Lung (tissue), 12 donors: ENCODE data around the gene SCN5A. TPM values are rescaled to one million over a fixed set of nuclear protein-coding genes. Genes with fewer than 3 reads are reported as not detected.

ENCODE experiments used
- ATAC-seq: fragments of 200-7000 bp; cut with Tn5 transposase; one replicate; pipeline ENCODE4 v1.9.1; 2020; ENCODE audit warnings: moderate number of reproducible peaks; ENCODE audit not compliant: insufficient read depth, low FRiP score
- DNase-seq, 3 donors: peaks; one replicate each; pipeline ENCODE4 v3.0.0-alpha.2; 2013 to 2017
- H3K27ac ChIP-seq, 2 donors: one replicate each; pipeline ENCODE4 v1.5.1; 2013; ENCODE audit warnings: mild to moderate bottlenecking in 2 of 2, moderate library complexity in 2 of 2, control low read depth in 1 of 2, inconsistent platforms in 1 of 2, low read depth in 1 of 2, low read length in 1 of 2
- H3K27me3 ChIP-seq, 3 donors: one replicate each; pipeline ENCODE4 v1.5.1; 2013; ENCODE audit warnings: low read length in 2 of 3; ENCODE audit not compliant: control insufficient read depth in 3 of 3, insufficient read depth in 3 of 3
- H3K36me3 ChIP-seq, 4 donors: one replicate each; pipeline ENCODE4 v1.5.1; 2013; ENCODE audit warnings: low read length in 4 of 4, mild to moderate bottlenecking in 1 of 4, moderate library complexity in 1 of 4; ENCODE audit not compliant: control insufficient read depth in 4 of 4, insufficient read depth in 4 of 4
- H3K4me1 ChIP-seq, 5 donors: one replicate each; pipeline ENCODE4 v1.5.1; 2013; ENCODE audit warnings: low read length in 5 of 5, mild to moderate bottlenecking in 2 of 5, moderate library complexity in 1 of 5; ENCODE audit not compliant: control insufficient read depth in 5 of 5, insufficient read depth in 5 of 5
- H3K4me3 ChIP-seq: one replicate; pipeline ENCODE4 v1.5.1; 2013; ENCODE audit warnings: mild to moderate bottlenecking, control low read depth, moderate library complexity
- H3K9ac ChIP-seq, 2 donors: one replicate each; pipeline ENCODE4 v1.5.1; 2013; ENCODE audit warnings: low read length in 2 of 2, control low read depth in 1 of 2; ENCODE audit not compliant: insufficient read depth in 1 of 2
- H3K9me3 ChIP-seq, 4 donors: one replicate each; pipeline ENCODE4 v1.5.1; 2013; ENCODE audit warnings: low read length in 3 of 4, mild to moderate bottlenecking in 1 of 4, moderate library complexity in 1 of 4; ENCODE audit not compliant: control insufficient read depth in 4 of 4, insufficient read depth in 3 of 4
- whole genome bisulfite sequencing, 2 donors: extraction: QIAGEN DNeasy Blood & Tissue Kit; methylation state at CpG; one replicate each; pipeline ENCODE4 v1.1.7; 2013; 5-methylcytosine and 5-hydroxymethylcytosine counted together
- polyA plus RNA-seq, 2 donors: library from polyadenylated mRNA; stranded (reverse); fragments of 200-250 nt; gene quantifications; one replicate each; pipeline ENCODE4 v1.2.1, GENCODE V29; 2013
- total RNA-seq, 2 donors: library from RNA; depleted of rRNA in 1 of 2; stranded (reverse); fragments of >200 nt in 1 of 2; gene quantifications; one replicate each; pipeline ENCODE4 v1.2.1, GENCODE V29; 2014 to 2021
- TF ChIP-seq, protein P1 (sequence below): IDR thresholded peaks from 2 replicates; pipeline ENCODE4 v1.5.1; 2012; ENCODE audit warnings: mild to moderate bottlenecking; ENCODE audit errors: control extremely low read depth, extremely low read depth
- donor health status: control.
- donor health status: control.
- donor health status: Bipolar disorder and iron deficiency.
- donor health status: healthy.
- donor health status: DM: yes; HTN: yes; CAD: no.

Gene SCN5A
- total and polyA plus RNA-seq, 4 donors = 0.02 to 2.5 (median 0.37) TPM

DNA sequence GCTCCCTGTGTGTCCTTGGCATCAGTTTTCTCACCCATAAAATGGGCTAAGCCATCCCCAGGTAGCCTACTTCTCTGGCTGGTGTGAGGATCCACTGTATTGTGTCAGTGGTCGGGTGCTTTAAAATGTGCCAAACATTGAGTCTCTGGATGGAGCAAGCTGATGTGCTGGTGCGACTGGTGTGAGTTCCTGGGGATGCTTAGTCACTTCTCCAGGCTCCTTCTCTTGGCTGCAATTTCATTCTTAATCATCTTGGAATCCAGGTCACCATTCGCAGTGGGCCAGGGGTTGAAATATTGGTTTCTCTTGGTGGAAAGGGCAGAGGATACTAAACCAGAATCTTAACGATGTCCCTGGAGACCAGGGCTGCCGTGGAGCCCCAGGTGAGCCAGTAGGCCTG lies 29.3 kb downstream of the SCN5A start:
- DNase-seq (no peak), ATAC-seq (no peak)
- Histone ChIP-seq H3K4me3 (no peak overlapping the region), H3K9ac (no peak overlapping the region), H3K27ac (no peak overlapping the region), H3K36me3 (no peaks in the 10 kb centered on the region), H3K9me3 (no peaks in the 10 kb centered on the region), H3K4me1 (peaks cover 0 to 3% (median 0%) of the 10 kb centered on the region in 5 donors), H3K27me3 (no peaks in the 10 kb centered on the region)
- TF ChIP-seq, protein P1, sequence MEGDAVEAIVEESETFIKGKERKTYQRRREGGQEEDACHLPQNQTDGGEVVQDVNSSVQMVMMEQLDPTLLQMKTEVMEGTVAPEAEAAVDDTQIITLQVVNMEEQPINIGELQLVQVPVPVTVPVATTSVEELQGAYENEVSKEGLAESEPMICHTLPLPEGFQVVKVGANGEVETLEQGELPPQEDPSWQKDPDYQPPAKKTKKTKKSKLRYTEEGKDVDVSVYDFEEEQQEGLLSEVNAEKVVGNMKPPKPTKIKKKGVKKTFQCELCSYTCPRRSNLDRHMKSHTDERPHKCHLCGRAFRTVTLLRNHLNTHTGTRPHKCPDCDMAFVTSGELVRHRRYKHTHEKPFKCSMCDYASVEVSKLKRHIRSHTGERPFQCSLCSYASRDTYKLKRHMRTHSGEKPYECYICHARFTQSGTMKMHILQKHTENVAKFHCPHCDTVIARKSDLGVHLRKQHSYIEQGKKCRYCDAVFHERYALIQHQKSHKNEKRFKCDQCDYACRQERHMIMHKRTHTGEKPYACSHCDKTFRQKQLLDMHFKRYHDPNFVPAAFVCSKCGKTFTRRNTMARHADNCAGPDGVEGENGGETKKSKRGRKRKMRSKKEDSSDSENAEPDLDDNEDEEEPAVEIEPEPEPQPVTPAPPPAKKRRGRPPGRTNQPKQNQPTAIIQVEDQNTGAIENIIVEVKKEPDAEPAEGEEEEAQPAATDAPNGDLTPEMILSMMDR = no peak
- 90 to 94% methylated on average over 5 of the region's 5 CpGs for WGBS, 2 donors

DNA sequence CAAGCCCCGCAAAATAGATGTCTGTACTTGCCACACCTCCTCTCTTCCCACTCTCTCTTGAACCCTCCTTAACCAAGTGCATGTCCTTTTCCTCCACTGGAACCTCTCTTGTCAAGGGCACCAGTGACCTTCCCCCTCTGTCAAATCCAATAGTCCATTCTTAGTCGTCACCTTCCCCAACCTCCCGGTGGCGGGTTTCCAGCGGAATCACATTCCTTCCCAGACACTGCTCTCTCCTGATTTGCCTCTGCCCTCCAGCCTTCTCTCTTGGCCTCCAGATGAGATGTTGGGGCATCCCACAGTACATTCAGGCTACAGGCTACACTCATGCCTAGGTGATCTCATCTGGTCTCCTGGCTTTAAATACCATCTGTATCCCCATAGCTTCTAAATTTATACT lies 31.1 kb downstream of the SCN5A start:
- no peak for ATAC-seq
- WGBS, 2 donors = 87 to 94% methylated on average over 5 of the region's 5 CpGs

DNA sequence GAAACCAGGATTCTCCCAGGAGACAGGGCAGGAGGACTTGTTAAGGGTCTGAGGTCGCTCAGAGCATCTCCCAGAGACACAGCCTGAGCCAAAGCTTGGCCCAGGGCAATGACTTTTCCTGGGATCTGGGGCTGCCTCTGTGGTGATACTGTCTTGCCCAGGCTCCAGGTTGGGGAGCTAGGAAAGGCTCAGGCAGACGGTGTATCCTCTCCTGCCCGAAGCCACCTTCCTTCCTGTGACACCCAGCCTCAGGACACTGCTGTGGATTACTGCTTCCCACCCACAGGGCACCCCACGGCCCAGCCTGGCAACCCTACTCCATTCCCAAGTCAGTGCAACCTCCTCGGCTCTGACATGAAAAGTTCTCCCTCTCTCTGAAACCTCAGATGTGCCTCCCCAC lies 31.9 kb downstream of the SCN5A start:
- WGBS, 2 donors = 64 to 73% methylated on average over 5 of the region's 5 CpGs
- TF ChIP-seq, protein P1 = no peak
- ATAC-seq = no peak

More for the DNA sequence above, 31.1 kb downstream of the SCN5A start:
- no peak for DNase-seq
- Histone ChIP-seq H3K27me3 (no peaks in the 10 kb centered on the region), H3K9ac (no peak overlapping the region), H3K9me3 (no peaks in the 10 kb centered on the region), H3K4me1 (peaks cover 0 to 3% (median 0%) of the 10 kb centered on the region in 5 donors), H3K27ac (peak overlapping the region in 1 of 2 donors; percentile 31), H3K4me3 (no peak overlapping the region), H3K36me3 (no peaks in the 10 kb centered on the region)
- TF ChIP-seq, protein P1 = no peak

DNA sequence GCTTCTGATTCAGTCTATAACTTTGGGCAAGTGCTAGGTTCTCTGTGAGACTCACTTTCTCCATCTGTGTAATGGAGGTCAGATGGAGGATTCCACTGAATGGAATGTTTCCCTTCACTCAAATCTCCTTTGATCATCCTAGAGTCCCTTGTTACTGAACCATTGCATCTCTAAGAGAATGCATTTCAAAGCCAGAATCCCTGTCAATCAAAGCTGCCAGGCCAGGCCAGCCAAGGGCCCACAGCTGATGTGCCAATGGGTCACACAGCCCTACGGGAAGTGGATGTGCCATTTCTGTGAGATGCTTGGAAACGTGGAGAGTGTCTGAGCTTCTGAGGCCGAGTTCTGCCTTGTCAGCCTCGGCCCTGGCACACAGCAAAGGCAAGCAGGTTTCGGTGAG lies 32.4 kb downstream of the SCN5A start:
- no peaks in the 10 kb centered on the region for H3K36me3 ChIP-seq
- 75 to 84% methylated on average over 5 of the region's 5 CpGs for WGBS, 2 donors
- ATAC-seq (no peak), DNase-seq (no peak)
- peak overlapping the region in 1 of 2 donors; percentile 71 for H3K27ac ChIP-seq
- H3K4me1 ChIP-seq = peaks cover 0 to 3% (median 0%) of the 10 kb centered on the region in 5 donors
- no peaks in the 10 kb centered on the region for H3K27me3 ChIP-seq
- no peak overlapping the region for H3K4me3 ChIP-seq
- H3K9ac ChIP-seq = no peak overlapping the region
- TF ChIP-seq, protein P1 = no peak
- no peaks in the 10 kb centered on the region for H3K9me3 ChIP-seq

More for the DNA sequence above, 31.9 kb downstream of the SCN5A start:
- Histone ChIP-seq H3K9ac (no peak overlapping the region), H3K4me1 (peaks cover 0 to 3% (median 0%) of the 10 kb centered on the region in 5 donors), H3K27me3 (no peaks in the 10 kb centered on the region), H3K36me3 (no peaks in the 10 kb centered on the region), H3K4me3 (no peak overlapping the region), H3K27ac (peak overlapping the region in 1 of 2 donors; percentile 31), H3K9me3 (no peaks in the 10 kb centered on the region)
- DNase-seq = no peak
